ENCODE measurements around the gene SLC49A3. TPM values are rescaled to one million over a fixed set of nuclear protein-coding genes. Genes with fewer than 3 reads are reported as not detected.

SLC49A3 gene
- total RNA-seq, 4 donors from 2014 or later, result 5.9 to 18.0 (median 14.3) TPM

- H3K27ac ChIP-seq, result no peak overlapping the region
- no peak overlapping the region for H3K4me3 ChIP-seq
- no peaks in the 10 kb centered on the region for H3K36me3 ChIP-seq
- WGBS, 2 donors, result 67 to 75% methylated on average over 10 of the region's 11 CpGs
- no peaks in the 10 kb centered on the region for H3K9me3 ChIP-seq
- H3K4me1 ChIP-seq, result peaks cover 0 to 49% (median 17%) of the 10 kb centered on the region in 4 donors
- DNase-seq (ENCODE audit: low spot score in 2 of 2), result no peak
- H3K27me3 ChIP-seq, result no peaks in the 10 kb centered on the region
- no peak for TF ChIP-seq POLR2A (IDR thresholded peaks at IDR 0.05)
- no peak for TF ChIP-seq EP300 (IDR thresholded peaks at IDR 0.05)
- TF ChIP-seq CTCF (IDR thresholded peaks at IDR 0.05), result no peak
Observed at GRCh38 chr4:679629-680028, 9.3 kb downstream of the SLC49A3 start.

- TF ChIP-seq CTCF (IDR thresholded peaks at IDR 0.05) (no peak), POLR2A (IDR thresholded peaks at IDR 0.05) (no peak), EP300 (IDR thresholded peaks at IDR 0.05) (no peak)
- H3K9me3 ChIP-seq, result no peaks in the 10 kb centered on the region
- H3K27me3 ChIP-seq, result no peaks in the 10 kb centered on the region
- 72 to 86% methylated on average over 6 to 7 of the region's 13 CpGs for WGBS, 2 donors
- DNase-seq (ENCODE audit: low spot score in 2 of 2), result no peak
- H3K36me3 ChIP-seq, result no peaks in the 10 kb centered on the region
- peaks cover 0 to 46% (median 17%) of the 10 kb centered on the region in 4 donors for H3K4me1 ChIP-seq
- no peak overlapping the region for H3K4me3 ChIP-seq
- no peak overlapping the region for H3K27ac ChIP-seq
Observed at GRCh38 chr4:679104-679481, 9.9 kb downstream of the SLC49A3 start.

GRCh38 chr4:678331-679103 is 10.4 kb downstream of the SLC49A3 start:
- DNase-seq (ENCODE audit: low spot score in 2 of 2), result no peak
- no peaks in the 10 kb centered on the region for H3K36me3 ChIP-seq
- no peaks in the 10 kb centered on the region for H3K9me3 ChIP-seq
- TF ChIP-seq EP300 (IDR thresholded peaks at IDR 0.05) (no peak), CTCF (IDR thresholded peaks at IDR 0.05) (no peak), POLR2A (IDR thresholded peaks at IDR 0.05) (no peak)
- H3K27ac ChIP-seq, result no peak overlapping the region
- no peaks in the 10 kb centered on the region for H3K27me3 ChIP-seq
- H3K4me3 ChIP-seq, result no peak overlapping the region
- H3K4me1 ChIP-seq, result peaks cover 0 to 43% (median 19%) of the 10 kb centered on the region in 4 donors
- 67 to 71% methylated on average over 4 to 12 of the region's 14 CpGs for WGBS, 2 donors

- H3K4me3 ChIP-seq, result no peak overlapping the region
- no peak overlapping the region for H3K27ac ChIP-seq
- no peak for DNase-seq (ENCODE audit: low spot score in 2 of 2)
- peaks cover 0 to 4% (median 0%) of the 10 kb centered on the region in 3 donors for H3K36me3 ChIP-seq
- no peaks in the 10 kb centered on the region for H3K9me3 ChIP-seq
- WGBS, 2 donors, result 64 to 66% methylated on average over 22 to 26 of the region's 26 CpGs
- no peak for TF ChIP-seq POLR2A (IDR thresholded peaks at IDR 0.05)
- TF ChIP-seq CTCF (IDR thresholded peaks at IDR 0.05), result no peak
- TF ChIP-seq EP300 (IDR thresholded peaks at IDR 0.05), result no peak
- no peaks in the 10 kb centered on the region for H3K27me3 ChIP-seq
- peaks cover 0 to 44% (median 26%) of the 10 kb centered on the region in 4 donors for H3K4me1 ChIP-seq
Observed at GRCh38 chr4:677431-678293, 11.3 kb downstream of the SLC49A3 start.

GRCh38 chr4:676871-677235 is 12.1 kb downstream of the SLC49A3 start:
- no peak for DNase-seq (ENCODE audit: low spot score in 2 of 2)
- H3K36me3 ChIP-seq, result peaks cover under 1 to 12% (median 6%) of the 10 kb centered on the region in 3 donors
- H3K4me1 ChIP-seq, result peaks cover 0 to 41% (median 26%) of the 10 kb centered on the region in 4 donors
- H3K27ac ChIP-seq, result no peak overlapping the region
- no peaks in the 10 kb centered on the region for H3K27me3 ChIP-seq
- WGBS, 2 donors, result 72 to 78% methylated on average over 3 to 6 of the region's 8 CpGs
- no peaks in the 10 kb centered on the region for H3K9me3 ChIP-seq
- no peak for TF ChIP-seq POLR2A (IDR thresholded peaks at IDR 0.05)
- TF ChIP-seq CTCF (IDR thresholded peaks at IDR 0.05), result no peak
- no peak overlapping the region for H3K4me3 ChIP-seq

Data from tibial nerve (tissue), 4 donors.